HG02642 (cell line): ENCODE measurements around the gene ZCCHC24.
"Not testable (repeated sequence)": the region's sequence is repeated elsewhere in the genome, so short reads cannot be mapped to it uniquely, and the experiment has no call there.

Experiments
- ATAC-seq: cut with Tn5 transposase; IDR thresholded peaks from one replicate; pipeline ENCODE4 v1.9.1; 2021; ENCODE audit warnings: mild to moderate bottlenecking; ENCODE audit not compliant: unreplicated experiment, poor library complexity

ZCCHC24 gene

GRCh38 chr10:79337783-79338469, 107.5 kb downstream of the ZCCHC24 start:
- not testable (repeated sequence) for ATAC-seq

- ATAC-seq, result no peak
Measured at GRCh38 chr10:79336739-79337138, 108.7 kb downstream of the ZCCHC24 start.

GRCh38 chr10:79336276-79336675, 109.1 kb downstream of the ZCCHC24 start:
- no peak for ATAC-seq

- ATAC-seq, result no peak
Measured at GRCh38 chr10:79335470-79336235, 109.8 kb downstream of the ZCCHC24 start.

- no peak for ATAC-seq
Measured at GRCh38 chr10:79335094-79335469, 110.3 kb downstream of the ZCCHC24 start.

- no peak for ATAC-seq
Measured at GRCh38 chr10:79334573-79334972, 110.9 kb downstream of the ZCCHC24 start.

- no peak for ATAC-seq
Measured at GRCh38 chr10:79333513-79333912, 111.9 kb downstream of the ZCCHC24 start.

- not testable (repeated sequence) for ATAC-seq
Measured at GRCh38 chr10:79332610-79333315, 112.7 kb downstream of the ZCCHC24 start.
